ENCODE measurements around the gene MAGI2. TPM values are rescaled to one million over a fixed set of nuclear protein-coding genes. Genes with fewer than 3 reads are reported as not detected.

The MAGI2 gene
- total RNA-seq, 2 donors from 2014 or later = 0.05 to 0.09 TPM

DNA sequence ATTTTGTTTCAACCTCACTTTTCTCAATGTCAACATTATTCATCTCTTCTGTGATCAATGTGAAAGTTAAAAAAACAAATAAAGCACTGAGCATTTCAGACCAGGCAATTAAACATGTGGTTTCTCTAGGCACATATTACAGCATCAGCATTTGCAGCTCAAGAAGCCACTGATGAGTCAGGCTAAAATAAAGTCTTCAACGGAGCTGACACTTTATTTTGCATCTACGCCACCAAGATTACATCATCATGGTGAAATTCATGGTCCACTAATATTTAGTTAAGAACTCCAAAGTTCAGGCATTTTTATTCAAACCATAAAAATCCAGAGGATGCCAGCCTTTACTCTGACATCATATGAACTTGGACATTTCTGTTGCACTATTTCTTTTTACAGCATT, 33.0 kb downstream of the MAGI2 start:
- ATAC-seq (replicated peaks) = no peak
- Mint-ChIP-seq H3K9me3 (peaks cover 5% of the 10 kb centered on the region), H3K36me3 (ENCODE audit: low read depth) (no peaks in the 10 kb centered on the region), H3K4me1 (no peaks in the 10 kb centered on the region), H3K4me3 (no peak overlapping the region), H3K27ac (no peak overlapping the region), H3K27me3 (no peaks in the 10 kb centered on the region)

DNA sequence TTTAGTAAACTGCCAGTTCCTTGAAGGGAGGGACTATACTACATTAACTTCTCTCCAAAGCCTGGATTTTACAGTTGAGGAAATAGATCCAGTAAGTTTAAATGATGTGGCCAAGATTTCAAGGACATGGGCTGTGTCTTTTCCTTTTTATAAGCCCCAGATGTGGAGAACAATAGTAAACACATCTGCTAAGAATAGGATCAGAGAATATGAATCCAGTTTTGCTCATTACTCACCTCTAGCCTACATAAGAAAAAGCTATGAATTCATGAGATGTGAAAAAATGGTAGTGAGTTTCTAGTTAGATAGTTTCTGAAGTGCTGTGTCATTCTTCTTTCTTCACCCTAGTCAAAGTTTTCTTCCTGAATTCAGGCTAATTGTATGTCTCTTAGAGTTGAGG, 38.6 kb downstream of the MAGI2 start:
- no peak for ATAC-seq (replicated peaks)
- H3K36me3 Mint-ChIP-seq (ENCODE audit: low read depth) = no peaks in the 10 kb centered on the region
- no peaks in the 10 kb centered on the region for H3K27me3 Mint-ChIP-seq
- no peaks in the 10 kb centered on the region for H3K4me1 Mint-ChIP-seq
- H3K9me3 Mint-ChIP-seq = peaks cover 17% of the 10 kb centered on the region
- no peak overlapping the region for H3K4me3 Mint-ChIP-seq
- H3K27ac Mint-ChIP-seq = no peak overlapping the region

DNA sequence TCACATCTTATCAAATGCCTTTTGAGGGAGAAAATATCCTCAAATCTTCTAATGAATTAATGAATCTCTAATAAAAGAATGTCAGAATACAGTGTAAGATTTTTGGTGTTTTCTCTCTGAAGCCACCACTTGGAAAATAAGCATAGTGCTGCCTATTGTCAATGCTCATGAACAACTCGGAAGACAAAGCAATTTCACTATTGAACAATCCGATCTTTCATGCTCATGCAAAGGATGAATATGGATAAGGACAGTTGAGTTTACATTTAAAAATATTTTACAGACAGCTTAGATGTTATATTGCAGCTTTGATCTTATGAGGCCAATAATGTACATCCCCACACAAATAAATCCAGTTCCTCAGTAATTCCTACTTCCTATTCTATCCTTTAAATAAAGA, 40.6 kb downstream of the MAGI2 start:
- Mint-ChIP-seq H3K4me1 (no peaks in the 10 kb centered on the region), H3K9me3 (peaks cover 17% of the 10 kb centered on the region), H3K4me3 (no peak overlapping the region), H3K27me3 (no peaks in the 10 kb centered on the region), H3K27ac (no peak overlapping the region), H3K36me3 (ENCODE audit: low read depth) (no peaks in the 10 kb centered on the region)
- ATAC-seq (replicated peaks) = no peak

DNA sequence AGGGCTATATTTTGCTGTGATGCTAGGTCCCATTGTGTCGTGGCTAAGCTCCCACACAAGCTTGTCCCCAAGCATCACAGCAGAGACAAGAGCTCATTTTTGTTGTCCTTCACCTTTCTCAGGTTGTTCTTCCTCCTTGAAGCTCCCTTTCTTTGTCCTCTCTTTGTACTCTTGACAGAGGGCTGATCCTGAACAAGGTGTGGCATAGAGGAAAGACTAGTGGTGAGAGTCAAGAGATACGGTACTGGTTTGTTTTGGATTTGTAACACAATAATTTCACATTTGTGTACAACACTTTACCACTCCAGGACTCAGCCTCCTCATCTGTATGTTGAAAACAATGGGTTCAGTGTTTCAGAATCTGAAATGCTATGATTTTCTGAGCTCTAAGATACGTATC, 41.0 kb downstream of the MAGI2 start:
- H3K27ac Mint-ChIP-seq = no peak overlapping the region
- H3K27me3 Mint-ChIP-seq = no peaks in the 10 kb centered on the region
- H3K9me3 Mint-ChIP-seq = peaks cover 17% of the 10 kb centered on the region
- ATAC-seq (replicated peaks) = no peak
- H3K4me1 Mint-ChIP-seq = no peaks in the 10 kb centered on the region
- no peaks in the 10 kb centered on the region for H3K36me3 Mint-ChIP-seq (ENCODE audit: low read depth)
- no peak overlapping the region for H3K4me3 Mint-ChIP-seq

DNA sequence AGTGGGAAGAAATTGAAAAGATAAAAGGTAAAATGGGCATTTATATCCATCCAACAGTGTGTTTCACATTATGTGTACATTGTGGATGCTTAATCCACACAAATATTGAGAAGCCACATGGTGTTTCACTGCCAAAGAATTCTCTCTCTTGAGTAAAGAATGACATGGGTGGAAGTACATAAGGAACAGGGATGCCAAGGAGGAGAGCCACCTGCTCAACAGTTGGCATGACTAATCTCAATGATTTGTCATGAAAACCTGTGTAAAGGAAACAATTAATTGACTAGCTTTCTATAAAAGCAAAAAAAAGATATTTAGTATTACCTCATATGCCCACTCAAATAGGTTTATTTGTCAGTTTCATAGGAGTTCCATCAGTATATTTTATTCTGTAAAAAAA, 43.1 kb downstream of the MAGI2 start:
- no peaks in the 10 kb centered on the region for H3K27me3 Mint-ChIP-seq
- no peak overlapping the region for H3K27ac Mint-ChIP-seq
- ATAC-seq (replicated peaks) = no peak
- H3K9me3 Mint-ChIP-seq = peaks cover 12% of the 10 kb centered on the region
- H3K36me3 Mint-ChIP-seq (ENCODE audit: low read depth) = no peaks in the 10 kb centered on the region
- H3K4me3 Mint-ChIP-seq = no peak overlapping the region
- H3K4me1 Mint-ChIP-seq = no peaks in the 10 kb centered on the region

DNA sequence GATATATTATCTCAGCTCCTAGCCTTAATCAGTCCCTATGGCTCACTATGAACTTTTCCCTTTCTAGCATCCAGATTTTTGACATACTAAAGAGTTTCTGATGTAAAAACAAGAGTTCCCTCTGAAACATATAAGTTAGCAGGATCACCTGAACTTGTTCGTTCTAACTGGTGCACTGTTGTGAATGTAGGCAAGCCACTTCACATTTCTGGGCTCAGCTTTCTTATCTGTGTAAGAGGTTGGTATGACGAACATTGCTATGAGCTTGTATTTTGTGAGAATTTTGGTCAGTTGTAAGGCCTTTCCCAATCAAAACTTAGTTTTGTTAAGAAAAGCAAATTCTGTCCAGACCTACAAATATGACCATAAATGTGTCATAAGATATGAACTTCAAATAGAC, 46.1 kb downstream of the MAGI2 start:
- Mint-ChIP-seq H3K27me3 (no peaks in the 10 kb centered on the region), H3K36me3 (ENCODE audit: low read depth) (no peaks in the 10 kb centered on the region), H3K4me1 (no peaks in the 10 kb centered on the region), H3K4me3 (no peak overlapping the region), H3K9me3 (no peaks in the 10 kb centered on the region), H3K27ac (no peak overlapping the region)
- no peak for ATAC-seq (replicated peaks)

DNA sequence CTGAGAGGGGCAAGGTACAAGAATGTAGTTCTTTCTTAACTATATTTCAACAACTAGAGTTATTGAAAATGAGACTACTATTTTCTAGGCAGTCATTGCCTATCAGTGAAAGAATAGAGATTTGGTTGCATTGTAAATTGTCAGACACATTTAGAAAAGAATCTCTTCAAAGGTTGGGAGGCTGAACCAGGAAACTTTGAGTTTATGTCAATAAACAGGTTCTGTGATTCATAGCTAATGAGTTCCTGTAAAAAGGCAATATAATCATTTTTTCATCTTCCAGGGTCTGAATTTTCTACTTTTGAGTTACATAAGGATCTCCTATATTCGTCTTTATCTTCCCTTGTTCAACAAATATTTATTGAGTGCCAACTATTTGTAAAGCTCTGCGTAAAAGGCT, 47.1 kb downstream of the MAGI2 start:
- Mint-ChIP-seq H3K9me3 (no peaks in the 10 kb centered on the region), H3K27me3 (no peaks in the 10 kb centered on the region), H3K4me3 (no peak overlapping the region), H3K36me3 (ENCODE audit: low read depth) (no peaks in the 10 kb centered on the region), H3K4me1 (no peaks in the 10 kb centered on the region), H3K27ac (no peak overlapping the region)
- ATAC-seq (replicated peaks) = no peak

DNA sequence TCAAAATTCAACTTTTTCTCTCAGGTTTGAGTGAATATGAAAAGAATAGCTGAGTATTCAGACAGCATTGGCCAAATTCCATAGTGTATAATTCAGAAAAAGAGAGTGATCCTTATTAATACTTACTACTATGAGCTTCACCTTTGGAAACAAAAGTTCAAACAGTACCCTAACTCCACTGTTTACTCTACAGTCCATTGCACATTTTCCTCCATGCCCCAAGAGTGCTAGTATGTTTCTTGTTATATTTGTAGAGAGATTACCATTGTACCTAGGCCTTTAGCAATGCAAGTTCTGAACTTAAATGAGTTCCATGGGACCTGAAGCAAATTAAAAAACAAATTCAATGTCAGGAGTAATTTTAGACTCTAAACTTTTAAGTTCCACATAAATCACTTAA, 48.1 kb downstream of the MAGI2 start:
- Mint-ChIP-seq H3K36me3 (ENCODE audit: low read depth) (no peaks in the 10 kb centered on the region), H3K27ac (no peak overlapping the region), H3K27me3 (no peaks in the 10 kb centered on the region), H3K4me1 (no peaks in the 10 kb centered on the region), H3K4me3 (no peak overlapping the region), H3K9me3 (no peaks in the 10 kb centered on the region)
- no peak for ATAC-seq (replicated peaks)

DNA sequence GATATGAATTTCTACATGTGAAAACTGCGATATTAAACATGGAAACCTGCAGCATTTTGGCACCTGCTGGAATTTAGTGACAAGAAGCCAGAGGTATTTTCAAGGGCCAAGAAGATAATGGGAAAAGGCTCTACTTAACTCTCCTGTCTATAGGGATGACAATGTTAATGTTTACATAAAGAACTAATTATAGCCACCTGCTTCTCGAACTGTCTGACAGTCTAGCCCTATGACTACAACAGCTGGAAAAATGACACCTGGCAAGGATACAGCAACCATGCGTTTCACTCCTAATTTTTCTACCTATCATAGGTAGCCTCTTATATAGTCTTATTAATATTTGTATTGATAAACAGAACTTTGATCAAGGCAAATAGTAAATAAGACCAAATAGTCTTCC, 49.6 kb downstream of the MAGI2 start:
- no peaks in the 10 kb centered on the region for H3K9me3 Mint-ChIP-seq
- H3K4me1 Mint-ChIP-seq = no peaks in the 10 kb centered on the region
- H3K27me3 Mint-ChIP-seq = no peaks in the 10 kb centered on the region
- H3K36me3 Mint-ChIP-seq (ENCODE audit: low read depth) = no peaks in the 10 kb centered on the region
- ATAC-seq (replicated peaks) = no peak
- H3K4me3 Mint-ChIP-seq = no peak overlapping the region
- no peak overlapping the region for H3K27ac Mint-ChIP-seq

DNA sequence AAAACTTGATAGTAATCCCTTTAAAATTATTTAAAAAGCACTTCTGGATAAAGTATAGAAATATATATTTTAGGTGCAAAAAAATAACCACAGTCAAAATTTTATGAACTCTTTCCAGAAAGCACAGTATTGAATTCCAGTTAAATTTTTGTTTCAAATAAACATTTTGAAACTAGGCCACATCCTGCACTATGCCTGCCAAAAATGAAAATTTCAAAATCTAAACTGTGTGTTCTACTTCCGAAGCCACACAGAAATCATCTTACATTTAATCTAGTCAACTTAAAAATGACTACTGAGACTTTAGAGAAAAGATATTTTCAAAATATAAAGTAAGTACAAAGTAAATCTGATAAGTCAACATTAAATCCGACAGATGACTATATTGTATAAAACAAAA, 50.0 kb downstream of the MAGI2 start:
- no peaks in the 10 kb centered on the region for H3K36me3 Mint-ChIP-seq (ENCODE audit: low read depth)
- H3K27ac Mint-ChIP-seq = no peak overlapping the region
- H3K4me1 Mint-ChIP-seq = no peaks in the 10 kb centered on the region
- no peaks in the 10 kb centered on the region for H3K27me3 Mint-ChIP-seq
- no peak overlapping the region for H3K4me3 Mint-ChIP-seq
- ATAC-seq (replicated peaks) = no peak
- no peaks in the 10 kb centered on the region for H3K9me3 Mint-ChIP-seq

DNA sequence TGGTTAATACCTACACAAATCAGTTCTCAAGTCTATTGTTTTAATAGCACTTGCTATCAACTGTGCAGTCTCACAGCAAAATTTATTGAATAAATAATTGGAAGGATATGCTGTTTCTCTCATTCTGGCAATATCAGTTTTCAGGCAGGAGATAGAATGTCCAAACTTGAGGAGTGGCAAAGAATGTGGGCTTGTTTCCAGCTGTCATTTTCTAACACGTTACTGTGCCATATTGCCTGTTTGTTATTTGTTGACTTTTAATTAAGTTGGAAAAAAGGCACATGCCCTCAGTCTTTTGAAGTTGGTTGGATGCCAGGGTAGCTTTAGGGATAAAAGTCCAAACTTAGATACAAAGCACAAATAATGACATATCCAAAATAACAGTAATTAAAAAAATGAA, 52.2 kb downstream of the MAGI2 start:
- Mint-ChIP-seq H3K4me3 (no peak overlapping the region), H3K9me3 (no peaks in the 10 kb centered on the region), H3K36me3 (ENCODE audit: low read depth) (no peaks in the 10 kb centered on the region), H3K4me1 (no peaks in the 10 kb centered on the region), H3K27me3 (no peaks in the 10 kb centered on the region), H3K27ac (no peak overlapping the region)
- ATAC-seq (replicated peaks) = no peak

DNA sequence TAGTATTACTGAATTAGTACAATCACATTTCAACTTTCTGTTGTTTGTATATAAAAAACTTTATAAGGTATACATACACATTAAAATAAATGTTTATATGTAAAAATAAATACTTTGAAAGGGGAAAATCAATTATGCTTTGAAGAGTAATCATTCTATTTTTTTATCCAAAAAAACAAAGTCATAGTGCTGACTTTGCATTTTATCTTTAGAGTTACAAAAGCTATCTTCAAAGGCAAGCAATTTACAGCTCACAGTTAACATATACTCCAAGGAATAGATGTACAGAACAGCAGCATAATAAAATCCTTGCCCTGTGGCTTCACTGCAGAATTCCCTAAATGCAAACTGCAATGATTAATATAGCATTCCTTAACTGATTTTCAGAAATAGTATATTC, 53.2 kb downstream of the MAGI2 start:
- Mint-ChIP-seq H3K4me1 (no peaks in the 10 kb centered on the region), H3K36me3 (ENCODE audit: low read depth) (no peaks in the 10 kb centered on the region), H3K27me3 (no peaks in the 10 kb centered on the region), H3K9me3 (no peaks in the 10 kb centered on the region), H3K4me3 (no peak overlapping the region), H3K27ac (no peak overlapping the region)
- no peak for ATAC-seq (replicated peaks)

DNA sequence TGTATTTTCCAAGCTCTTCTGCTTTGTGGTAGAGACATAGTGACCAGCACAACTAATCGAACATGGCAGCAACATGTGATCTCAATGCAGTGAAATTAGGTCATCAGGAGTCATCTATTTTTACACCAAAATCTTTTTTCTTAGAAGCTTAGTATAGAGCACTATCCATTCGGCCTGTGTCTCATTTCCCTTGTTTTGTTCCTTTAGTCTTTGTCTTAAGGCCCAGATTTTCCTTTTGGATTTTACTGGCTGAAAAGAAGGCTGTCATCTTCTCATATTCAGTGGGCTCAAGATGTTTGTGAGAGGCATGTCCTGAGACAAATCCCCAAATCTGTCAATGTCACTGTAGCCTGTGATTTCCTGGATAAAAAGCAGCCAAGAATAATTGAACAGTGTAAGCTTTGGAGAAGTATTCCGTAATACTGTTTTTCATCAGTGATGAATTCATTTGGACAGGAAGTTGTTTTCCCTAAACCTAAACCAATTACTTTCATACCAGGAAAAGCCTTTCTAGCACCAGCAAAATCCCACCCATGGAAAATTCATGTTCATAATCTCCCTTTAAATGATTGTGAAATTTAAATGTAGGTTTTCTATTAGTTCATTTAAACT, 55.2 kb downstream of the MAGI2 start:
- Mint-ChIP-seq H3K4me1 (no peaks in the 10 kb centered on the region), H3K9me3 (no peaks in the 10 kb centered on the region), H3K4me3 (no peak overlapping the region), H3K27me3 (no peaks in the 10 kb centered on the region), H3K27ac (no peak overlapping the region), H3K36me3 (ENCODE audit: low read depth) (no peaks in the 10 kb centered on the region)
- ATAC-seq (replicated peaks) = no peak

DNA sequence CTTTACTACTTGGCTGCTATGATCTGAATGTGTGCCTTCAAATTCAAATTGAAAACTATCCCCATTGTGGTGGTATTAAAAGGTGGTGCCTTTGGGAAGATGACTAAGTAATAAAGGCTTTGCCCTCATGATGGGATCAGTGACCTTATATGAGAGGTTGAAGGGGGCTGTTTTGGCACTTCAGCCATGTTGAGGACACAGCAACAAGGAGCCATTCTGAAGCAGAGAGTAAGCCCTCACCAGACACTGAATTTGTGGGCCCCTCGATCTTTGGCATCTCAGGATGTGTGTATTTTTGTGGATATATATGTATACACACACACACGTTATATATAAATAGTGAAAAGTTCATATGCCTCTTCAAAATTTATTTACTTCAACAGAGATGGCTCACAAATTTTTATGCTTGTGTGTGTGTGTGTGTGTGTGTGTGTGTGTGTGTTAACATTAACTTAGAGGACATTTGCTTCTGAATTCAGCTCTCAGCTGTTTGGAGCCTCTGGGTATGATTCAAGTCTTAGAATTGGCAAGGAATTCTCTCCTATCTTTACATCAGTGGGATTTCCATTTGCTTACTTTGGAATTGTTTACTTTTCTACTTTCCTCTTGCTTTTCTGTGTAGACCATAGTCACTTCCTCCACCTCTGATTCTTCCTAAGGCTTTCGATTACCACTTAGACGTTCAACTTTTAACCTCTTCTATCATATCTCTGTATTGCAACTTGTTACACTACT, 66.6 kb downstream of the MAGI2 start:
- Mint-ChIP-seq H3K4me1 (no peaks in the 10 kb centered on the region), H3K27ac (no peak overlapping the region), H3K4me3 (no peak overlapping the region), H3K27me3 (no peaks in the 10 kb centered on the region), H3K36me3 (ENCODE audit: low read depth) (no peaks in the 10 kb centered on the region), H3K9me3 (peaks cover 1% of the 10 kb centered on the region)
- ATAC-seq (replicated peaks) = no peak

DNA sequence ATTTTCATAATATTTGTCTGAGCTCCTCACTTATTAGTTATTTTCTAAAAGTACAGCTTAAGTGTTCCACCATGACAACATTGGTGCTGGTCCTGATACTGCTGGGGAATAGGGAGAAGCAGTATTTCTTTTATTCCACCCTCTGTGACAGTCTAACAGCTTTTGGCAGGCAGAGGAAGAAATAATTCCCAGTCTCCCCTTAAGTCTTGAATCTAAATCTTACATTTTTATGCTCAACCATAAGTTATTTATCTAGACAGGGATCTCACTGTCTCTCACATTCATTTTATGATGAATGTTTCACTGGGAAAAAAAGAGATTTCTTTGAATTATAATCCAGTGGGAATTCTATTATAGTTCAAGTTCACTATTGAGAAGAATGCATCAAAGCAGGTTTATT, 71.5 kb downstream of the MAGI2 start:
- Mint-ChIP-seq H3K36me3 (ENCODE audit: low read depth) (no peaks in the 10 kb centered on the region), H3K4me1 (no peaks in the 10 kb centered on the region), H3K27me3 (no peaks in the 10 kb centered on the region), H3K9me3 (peaks cover 8% of the 10 kb centered on the region), H3K27ac (no peak overlapping the region), H3K4me3 (no peak overlapping the region)
- ATAC-seq (replicated peaks) = no peak

DNA sequence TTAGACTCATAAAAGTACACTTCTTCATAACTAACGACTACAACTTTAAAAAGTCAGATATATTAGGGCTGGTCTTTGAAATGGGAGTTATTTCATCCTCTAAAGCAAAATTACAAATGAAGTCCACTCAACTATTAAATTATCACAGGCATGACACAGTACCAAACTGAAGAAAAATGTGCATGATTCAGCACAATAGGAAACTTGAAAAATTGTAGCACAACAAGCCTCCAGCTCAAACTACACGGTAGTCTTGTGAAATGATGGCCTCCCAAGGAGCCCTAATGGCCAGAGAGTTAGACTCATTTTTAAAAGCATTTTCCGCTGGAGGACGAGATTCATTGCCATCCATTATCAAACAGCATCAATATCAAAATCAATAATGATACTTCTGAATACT, 76.4 kb downstream of the MAGI2 start:
- Mint-ChIP-seq H3K36me3 (ENCODE audit: low read depth) (no peaks in the 10 kb centered on the region), H3K27me3 (no peaks in the 10 kb centered on the region), H3K4me3 (no peak overlapping the region), H3K27ac (no peak overlapping the region), H3K4me1 (no peaks in the 10 kb centered on the region), H3K9me3 (peaks cover 12% of the 10 kb centered on the region)
- ATAC-seq (replicated peaks) = no peak

Data from activated T-helper 17 cell treated with anti-CD3 and anti-CD28 coated beads, Interleukin-2, amount 50 U/mL, for 72 hours (primary cell).